Hepatocyte (in vitro differentiated cells): Measurements from ENCODE around the gene RIMS1. TPM values are rescaled to one million over a fixed set of nuclear protein-coding genes. Genes with fewer than 3 reads are reported as not detected.

ENCODE experiments used
- DNase-seq: peaks from one replicate; pipeline ENCODE4 v3.0.0-alpha.2; 2016; ENCODE audit warnings: low spot score
- H2AFZ ChIP-seq: fragments of 200-600 bp; sonication (generic); 2 replicates; pipeline ENCODE4 v1.6.0; 2016; ENCODE audit warnings: antibody characterized with exemption, mild to moderate bottlenecking
- H3K27ac ChIP-seq: fragments of 200-600 bp; sonication (generic); 2 replicates; pipeline ENCODE4 v1.5.1; 2016; ENCODE audit warnings: mild to moderate bottlenecking
- H3K27me3 ChIP-seq: fragments of 200-600 bp; sonication (generic); 2 replicates; pipeline ENCODE4 v1.6.1; 2016
- H3K36me3 ChIP-seq: fragments of 200-600 bp; sonication (generic); replicated peaks from 2 replicates; pipeline ENCODE4 v1.5.1; 2016; ENCODE audit warnings: low read depth; ENCODE audit not compliant: insufficient read depth
- H3K4me1 ChIP-seq: fragments of 200-600 bp; sonication (generic); 2 replicates; pipeline ENCODE4 v1.5.1; 2016; ENCODE audit warnings: mild to moderate bottlenecking, moderate library complexity; ENCODE audit not compliant: insufficient read depth
- H3K4me2 ChIP-seq: fragments of 200-600 bp; sonication (generic); 2 replicates; pipeline ENCODE4 v1.6.0; 2016
- H3K4me3 ChIP-seq: fragments of 200-600 bp; sonication (generic); 2 replicates; pipeline ENCODE4 v1.5.1; 2016; ENCODE audit warnings: mild to moderate bottlenecking
- H3K79me2 ChIP-seq: fragments of 200-600 bp; sonication (generic); 2 replicates; pipeline ENCODE4 v1.6.0; 2017; ENCODE audit warnings: mild to moderate bottlenecking
- H3K9me2 ChIP-seq: fragments of 200-600 bp; sonication (generic); replicated peaks from 2 replicates; pipeline ENCODE4 v1.6.0; 2017; ENCODE audit warnings: mild to moderate bottlenecking; ENCODE audit not compliant: insufficient read depth
- H3K9me3 ChIP-seq: fragments of 200-600 bp; sonication (generic); 2 replicates; pipeline ENCODE4 v1.5.1; 2016; ENCODE audit warnings: low read depth, mild to moderate bottlenecking
- H4K20me1 ChIP-seq: fragments of 200-600 bp; sonication (generic); 2 replicates; pipeline ENCODE4 v1.6.0; 2016; ENCODE audit warnings: mild to moderate bottlenecking; ENCODE audit not compliant: insufficient read depth, poor library complexity, severe bottlenecking
- EZH2 ChIP-seq: fragments of 200-600 bp; sonication (generic); IDR thresholded peaks from 2 replicates; pipeline ENCODE4 v1.6.1; 2016; ENCODE audit warnings: antibody characterized with exemption, mild to moderate bottlenecking, borderline replicate concordance
- EZH2phosphoT487 ChIP-seq: fragments of 200-600 bp; sonication (generic); IDR thresholded peaks from one replicate; pipeline ENCODE4 v1.6.1; 2018; ENCODE audit warnings: antibody characterized with exemption, mild to moderate bottlenecking, low read depth, moderate library complexity; ENCODE audit not compliant: unreplicated experiment, severe bottlenecking
- WGBS: methylation state at CpG from one replicate; pipeline ENCODE4 v1.1.6; 2016; ENCODE audit warnings: low lambda C conversion rate; ENCODE audit errors: missing lambda C conversion rate; 5-methylcytosine and 5-hydroxymethylcytosine counted together
- polyA plus RNA-seq: library from polyadenylated mRNA; unstranded; fragments of >200 nt; fragmentation: Nextera tagmentation; extraction: Ambion mirVana; gene quantifications from 2 replicates; pipeline ENCODE4 v1.2.1, GENCODE V29; 2016
- total RNA-seq: library from RNA; depleted of rRNA; stranded (reverse); fragments of >200 nt; gene quantifications from 2 replicates; pipeline ENCODE4 v1.2.3, GENCODE V29; 2014
- TF ChIP-seq, protein P1 (sequence below): fragments of 200-600 bp; sonication (generic); IDR thresholded peaks from 2 replicates; pipeline ENCODE4 v1.5.1; 2016; ENCODE audit warnings: antibody characterized with exemption, mild to moderate bottlenecking; ENCODE audit not compliant: poor library complexity

Gene RIMS1
- total and polyA plus RNA-seq, 2 experiments from 2014 or later, result 0.45 to 5.5 TPM

DNA sequence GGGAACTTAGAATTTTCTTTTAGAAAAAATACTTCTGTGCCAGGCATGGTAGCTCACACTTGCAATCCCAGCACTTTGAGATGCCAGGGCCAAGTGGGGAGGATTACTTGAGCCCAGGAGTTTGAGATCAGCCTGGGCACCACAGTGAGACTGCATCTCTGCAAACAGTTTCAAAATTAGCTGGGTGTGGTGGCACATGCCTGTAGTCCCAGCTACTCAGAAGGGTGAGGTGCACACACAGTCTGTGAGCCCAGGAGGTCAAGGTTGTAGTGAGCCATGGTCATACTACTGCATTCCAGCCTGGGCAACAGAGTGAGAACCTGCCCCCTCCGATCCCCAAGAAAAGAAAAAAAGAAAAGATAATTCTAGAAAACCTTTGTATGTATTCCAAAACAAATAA is 389.5 kb downstream of the RIMS1 start:
- no peaks in the 10 kb centered on the region for H4K20me1 ChIP-seq
- no peak overlapping the region for H3K27ac ChIP-seq
- H3K9me3 ChIP-seq, result no peaks in the 10 kb centered on the region
- H3K4me3 ChIP-seq, result no peak overlapping the region
- no peaks in the 10 kb centered on the region for H3K36me3 ChIP-seq
- no peak for TF ChIP-seq EZH2
- no peak for TF ChIP-seq EZH2phosphoT487
- TF ChIP-seq, protein P1, sequence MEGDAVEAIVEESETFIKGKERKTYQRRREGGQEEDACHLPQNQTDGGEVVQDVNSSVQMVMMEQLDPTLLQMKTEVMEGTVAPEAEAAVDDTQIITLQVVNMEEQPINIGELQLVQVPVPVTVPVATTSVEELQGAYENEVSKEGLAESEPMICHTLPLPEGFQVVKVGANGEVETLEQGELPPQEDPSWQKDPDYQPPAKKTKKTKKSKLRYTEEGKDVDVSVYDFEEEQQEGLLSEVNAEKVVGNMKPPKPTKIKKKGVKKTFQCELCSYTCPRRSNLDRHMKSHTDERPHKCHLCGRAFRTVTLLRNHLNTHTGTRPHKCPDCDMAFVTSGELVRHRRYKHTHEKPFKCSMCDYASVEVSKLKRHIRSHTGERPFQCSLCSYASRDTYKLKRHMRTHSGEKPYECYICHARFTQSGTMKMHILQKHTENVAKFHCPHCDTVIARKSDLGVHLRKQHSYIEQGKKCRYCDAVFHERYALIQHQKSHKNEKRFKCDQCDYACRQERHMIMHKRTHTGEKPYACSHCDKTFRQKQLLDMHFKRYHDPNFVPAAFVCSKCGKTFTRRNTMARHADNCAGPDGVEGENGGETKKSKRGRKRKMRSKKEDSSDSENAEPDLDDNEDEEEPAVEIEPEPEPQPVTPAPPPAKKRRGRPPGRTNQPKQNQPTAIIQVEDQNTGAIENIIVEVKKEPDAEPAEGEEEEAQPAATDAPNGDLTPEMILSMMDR, result no peak
- H3K79me2 ChIP-seq, result no peaks in the 10 kb centered on the region
- H2AFZ ChIP-seq, result no peak overlapping the region
- WGBS, result 100% methylated on average over 1 of the region's 1 CpG
- H3K9me2 ChIP-seq, result no peaks in the 10 kb centered on the region
- no peaks in the 10 kb centered on the region for H3K4me1 ChIP-seq
- no peaks in the 10 kb centered on the region for H3K27me3 ChIP-seq
- DNase-seq, result no peak
- no peak overlapping the region for H3K4me2 ChIP-seq

DNA sequence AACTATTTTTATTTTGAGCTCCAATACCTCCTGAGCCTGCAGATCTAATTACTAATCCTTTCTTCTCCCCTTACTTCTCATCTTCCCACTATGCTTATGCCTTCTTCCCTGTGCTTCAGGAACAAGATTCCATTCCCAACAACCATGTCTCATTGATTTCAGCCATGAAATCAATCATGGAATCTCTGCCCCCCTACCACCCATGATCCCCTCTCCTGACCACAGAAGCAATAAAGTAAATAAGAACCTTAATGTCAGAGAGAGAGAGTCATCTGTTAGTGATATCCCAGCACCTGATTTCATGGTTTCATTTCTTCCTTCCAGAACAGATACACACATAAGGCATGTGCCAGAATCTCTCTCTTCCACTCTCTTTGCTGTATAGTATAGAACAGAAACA is 395.9 kb downstream of the RIMS1 start:
- H3K27me3 ChIP-seq, result no peaks in the 10 kb centered on the region
- no peak overlapping the region for H2AFZ ChIP-seq
- TF ChIP-seq EZH2, result no peak
- TF ChIP-seq, protein P1, result no peak
- no peak for TF ChIP-seq EZH2phosphoT487

DNA sequence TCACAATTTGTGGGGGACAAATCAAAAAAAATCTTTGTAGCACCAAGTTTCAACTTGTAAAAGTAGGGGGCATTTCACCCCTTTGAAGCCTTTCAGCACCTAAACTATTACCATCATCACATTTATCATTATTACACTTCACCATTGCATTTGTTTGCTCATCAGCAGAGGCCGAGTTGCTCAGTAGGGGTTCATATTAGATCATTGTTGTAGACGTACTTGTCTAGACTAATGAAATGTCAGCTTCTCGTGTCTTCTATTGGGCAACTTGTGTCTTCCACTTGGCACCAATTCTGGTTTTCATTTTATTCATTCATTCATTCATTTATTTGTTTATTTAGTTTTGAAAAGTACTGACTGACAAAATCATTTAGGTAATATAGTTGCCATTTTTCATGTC is 397.2 kb downstream of the RIMS1 start:
- WGBS, result 98% methylated on average over 3 of the region's 3 CpGs

More for the DNA sequence above, 395.9 kb downstream of the RIMS1 start:
- no peak for DNase-seq
- Histone ChIP-seq H3K4me2 (no peak overlapping the region), H4K20me1 (no peaks in the 10 kb centered on the region), H3K27ac (no peak overlapping the region), H3K9me3 (no peaks in the 10 kb centered on the region), H3K79me2 (no peaks in the 10 kb centered on the region), H3K4me1 (no peaks in the 10 kb centered on the region), H3K36me3 (no peaks in the 10 kb centered on the region), H3K9me2 (no peaks in the 10 kb centered on the region), H3K4me3 (no peak overlapping the region)

More for the DNA sequence above, 397.2 kb downstream of the RIMS1 start:
- Histone ChIP-seq H3K27ac (no peak overlapping the region), H3K4me2 (no peak overlapping the region), H3K4me3 (no peak overlapping the region), H4K20me1 (no peaks in the 10 kb centered on the region), H3K4me1 (no peaks in the 10 kb centered on the region), H2AFZ (no peak overlapping the region), H3K36me3 (no peaks in the 10 kb centered on the region), H3K79me2 (no peaks in the 10 kb centered on the region), H3K9me2 (no peaks in the 10 kb centered on the region), H3K9me3 (no peaks in the 10 kb centered on the region), H3K27me3 (no peaks in the 10 kb centered on the region)
- DNase-seq, result no peak
- TF ChIP-seq EZH2, result no peak
- TF ChIP-seq, protein P1, result no peak
